ENCODE data around the gene RPL36A.

Gene RPL36A

GRCh38 chrX:101411984-101412383, 21.2 kb downstream of the RPL36A start:
- peaks cover 17% of the 10 kb centered on the region for H3K36me3 ChIP-seq
- H3K27ac ChIP-seq: peak overlapping the region; percentile 15
- H3K4me1 ChIP-seq (ENCODE audit: control insufficient read depth in 1 of 2, insufficient read depth in 1 of 2, low read depth in 1 of 2, low read length in 1 of 2): peaks cover 14 to 23% of the 10 kb centered on the region in 2 experiments
- no peaks in the 10 kb centered on the region for H3K9me3 ChIP-seq
- no peak for TF ChIP-seq CTCF (IDR thresholded peaks at IDR 0.05)
- no peaks in the 10 kb centered on the region for H3K27me3 ChIP-seq
- H3K4me3 ChIP-seq (ENCODE audit: low read depth in 1 of 2, low read length in 1 of 2): no peak overlapping the region

GRCh38 chrX:101415180-101416145, 24.7 kb downstream of the RPL36A start:
- peak; percentile 66 for TF ChIP-seq CTCF (IDR thresholded peaks at IDR 0.05)
- Histone ChIP-seq H3K27ac (peak overlapping the region; percentile 47), H3K4me1 (ENCODE audit: control insufficient read depth in 1 of 2, insufficient read depth in 1 of 2, low read depth in 1 of 2, low read length in 1 of 2) (peaks cover 13 to 17% of the 10 kb centered on the region in 2 experiments), H3K9me3 (no peaks in the 10 kb centered on the region), H3K27me3 (no peaks in the 10 kb centered on the region), H3K4me3 (ENCODE audit: low read depth in 1 of 2, low read length in 1 of 2) (no peak overlapping the region), H3K36me3 (peaks cover 17% of the 10 kb centered on the region)

- Histone ChIP-seq H3K4me3 (ENCODE audit: low read depth in 1 of 2, low read length in 1 of 2) (no peak overlapping the region), H3K9me3 (no peaks in the 10 kb centered on the region), H3K36me3 (peaks cover 17% of the 10 kb centered on the region), H3K27ac (no peak overlapping the region), H3K4me1 (ENCODE audit: control insufficient read depth in 1 of 2, insufficient read depth in 1 of 2, low read depth in 1 of 2, low read length in 1 of 2) (peaks cover 9 to 12% of the 10 kb centered on the region in 2 experiments), H3K27me3 (no peaks in the 10 kb centered on the region)
- TF ChIP-seq CTCF (IDR thresholded peaks at IDR 0.05): no peak
Measured at GRCh38 chrX:101416691-101417090, 25.9 kb downstream of the RPL36A start.

- H3K27me3 ChIP-seq: no peaks in the 10 kb centered on the region
- H3K27ac ChIP-seq: peak overlapping the region; percentile 87
- no peaks in the 10 kb centered on the region for H3K9me3 ChIP-seq
- H3K36me3 ChIP-seq: peaks cover 13% of the 10 kb centered on the region
- no peak for TF ChIP-seq CTCF (IDR thresholded peaks at IDR 0.05)
- H3K4me3 ChIP-seq (ENCODE audit: low read depth in 1 of 2, low read length in 1 of 2): no peak overlapping the region
- H3K4me1 ChIP-seq (ENCODE audit: control insufficient read depth in 1 of 2, insufficient read depth in 1 of 2, low read depth in 1 of 2, low read length in 1 of 2): peaks cover 9 to 12% of the 10 kb centered on the region in 2 experiments
Measured at GRCh38 chrX:101417190-101417589, 26.4 kb downstream of the RPL36A start.

- TF ChIP-seq CTCF (IDR thresholded peaks at IDR 0.05): no peak
- peaks cover 3% of the 10 kb centered on the region for H3K36me3 ChIP-seq
- no peaks in the 10 kb centered on the region for H3K9me3 ChIP-seq
- H3K27ac ChIP-seq: peak overlapping the region; percentile 87
- H3K27me3 ChIP-seq: no peaks in the 10 kb centered on the region
- peak overlapping the region; percentile 64 to 66 for H3K4me3 ChIP-seq (ENCODE audit: low read depth in 1 of 2, low read length in 1 of 2)
- H3K4me1 ChIP-seq (ENCODE audit: control insufficient read depth in 1 of 2, insufficient read depth in 1 of 2, low read depth in 1 of 2, low read length in 1 of 2): peaks cover 9 to 12% of the 10 kb centered on the region in 2 experiments
Measured at GRCh38 chrX:101417981-101418841, 27.4 kb downstream of the RPL36A start.

All from neutrophil (primary cell).